Myocyte (in vitro differentiated cells): ENCODE measurements around the gene STAC. TPM values are rescaled to one million over a fixed set of nuclear protein-coding genes. Genes with fewer than 3 reads are reported as not detected.
A peak's percentile ranks its signal among the peaks of the same experiment; 100 is the strongest.

ENCODE experiments used
- DNase-seq: peaks from one replicate; pipeline ENCODE4 v3.0.0-alpha.2; 2012; ENCODE audit warnings: low read depth
- polyA plus RNA-seq: library from polyadenylated mRNA; unstranded; fragments of >200 nt; gene quantifications from one replicate; pipeline ENCODE4 v1.2.1, GENCODE V29; 2012; ENCODE audit warnings: missing spikeins
- total RNA-seq: library from RNA; depleted of rRNA; stranded (reverse); fragments of >200 nt; gene quantifications from 2 replicates; pipeline ENCODE4 v1.2.3, GENCODE V29; 2014

Gene STAC
- total RNA-seq, result 0.21 and 0.32 TPM in 2 replicates
- polyA plus RNA-seq, result 0.33 TPM

- peak; percentile 16 for DNase-seq
These were observed at the start of gene STAC for GRCh38 chr3:36380221-36381031. Gene STAC (plus strand): TSS chr3:36380504. CDS start chr3:36380644, 140 bp downstream.

- DNase-seq, result no peak
These were observed 48.2 kb upstream of the STAC start for GRCh38 chr3:36332139-36332538.

GRCh38 chr3:36362216-36362615, 18.1 kb upstream of the STAC start:
- peak; percentile 27 for DNase-seq

DNA sequence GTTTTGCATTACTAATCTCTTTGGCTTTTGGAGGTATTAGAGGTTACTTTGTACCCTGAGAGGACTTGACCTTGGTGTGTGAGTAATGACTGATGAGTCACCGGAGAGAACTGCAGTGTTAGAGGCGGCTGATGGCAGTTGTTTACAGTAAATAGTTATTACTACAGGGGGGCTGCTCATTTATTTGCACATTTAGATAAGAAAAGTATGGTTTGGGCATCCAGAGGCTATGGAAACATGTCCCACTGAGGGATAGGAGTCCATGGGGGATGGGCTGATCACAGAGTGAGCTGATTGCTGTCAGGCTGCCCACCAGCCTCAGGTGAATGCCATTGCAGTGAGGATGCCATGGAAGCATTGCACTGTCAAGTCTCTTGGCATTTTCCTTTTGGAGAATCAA, 17.3 kb upstream of the STAC start:
- peak; percentile 53 for DNase-seq

DNA sequence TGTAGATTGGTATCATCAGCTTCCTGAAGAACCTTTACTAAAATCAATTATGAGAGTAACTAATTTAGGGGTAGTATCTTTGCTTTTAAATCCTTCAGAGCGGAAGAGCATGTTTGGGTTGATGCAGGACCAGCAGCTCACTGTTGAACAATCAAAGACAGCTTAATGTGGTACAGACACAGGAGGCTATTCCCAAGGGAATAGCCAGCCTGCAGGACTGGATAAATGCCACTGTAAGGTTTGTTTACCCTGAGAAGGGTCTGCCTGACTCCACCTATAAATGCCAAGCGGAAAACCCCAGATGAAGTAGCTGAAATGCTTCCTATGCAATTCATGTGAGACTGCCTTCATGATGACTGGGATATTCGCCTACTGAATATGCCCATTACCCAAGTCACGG, 16.0 kb upstream of the STAC start:
- no peak for DNase-seq

DNA sequence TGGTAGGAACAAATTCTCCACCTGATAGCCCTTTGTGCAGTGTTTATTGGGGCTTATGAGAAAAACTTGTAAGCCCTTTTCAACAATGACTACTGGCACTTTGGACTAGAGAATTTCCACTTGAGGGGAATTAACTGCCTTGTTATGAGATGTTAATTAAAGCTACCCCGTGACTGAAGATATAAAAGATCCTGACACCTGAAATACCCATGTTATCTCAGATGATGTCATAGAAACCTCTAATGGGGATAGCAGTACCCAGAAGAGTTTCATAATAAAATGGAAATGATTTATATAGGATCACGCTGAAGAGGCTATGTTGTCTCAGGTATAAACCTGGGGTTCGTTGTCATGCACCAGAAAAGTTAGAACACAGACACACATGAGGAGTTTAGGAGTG, 14.5 kb upstream of the STAC start:
- no peak for DNase-seq

DNA sequence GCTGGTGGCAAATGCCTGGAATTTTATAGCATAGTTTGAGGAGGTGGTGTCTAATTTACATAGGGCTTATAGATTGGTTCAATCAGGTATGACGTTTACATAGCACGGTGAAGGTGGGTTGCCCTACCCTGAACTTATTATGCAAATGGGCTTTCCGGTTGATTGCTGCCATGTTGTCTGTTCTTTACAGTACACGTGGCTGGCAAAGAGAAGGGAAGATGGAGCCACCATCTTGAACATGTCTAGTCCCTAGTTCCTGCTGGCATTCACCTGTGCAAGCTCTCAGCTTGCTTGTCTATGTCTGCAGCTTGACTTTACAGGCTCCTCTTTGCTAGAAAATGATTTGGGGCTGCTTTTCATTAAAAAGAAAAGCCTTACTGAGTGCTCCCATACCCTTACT, 14.0 kb upstream of the STAC start:
- DNase-seq, result no peak

- DNase-seq, result no peak
These were observed 12.3 kb upstream of the STAC start for GRCh38 chr3:36367912-36368573.

DNA sequence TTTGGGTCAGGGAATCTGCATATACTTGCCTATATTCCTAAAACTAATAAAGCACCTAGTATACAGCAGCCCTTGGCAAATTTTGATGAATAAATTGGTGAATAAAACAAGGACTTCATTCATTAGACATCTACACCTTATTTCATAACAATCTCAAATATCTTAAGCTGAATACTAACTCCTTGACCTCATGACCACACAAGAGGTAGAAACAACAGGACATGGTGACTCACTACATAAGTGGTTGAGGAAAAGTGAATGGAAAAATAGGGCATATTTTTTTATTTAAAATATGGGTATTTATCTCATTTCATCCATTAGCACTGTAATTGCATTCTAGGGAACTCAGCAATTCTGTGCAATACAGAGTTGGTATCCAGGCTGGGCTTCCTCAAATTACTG, 7.8 kb upstream of the STAC start:
- peak; percentile 1 for DNase-seq

DNA sequence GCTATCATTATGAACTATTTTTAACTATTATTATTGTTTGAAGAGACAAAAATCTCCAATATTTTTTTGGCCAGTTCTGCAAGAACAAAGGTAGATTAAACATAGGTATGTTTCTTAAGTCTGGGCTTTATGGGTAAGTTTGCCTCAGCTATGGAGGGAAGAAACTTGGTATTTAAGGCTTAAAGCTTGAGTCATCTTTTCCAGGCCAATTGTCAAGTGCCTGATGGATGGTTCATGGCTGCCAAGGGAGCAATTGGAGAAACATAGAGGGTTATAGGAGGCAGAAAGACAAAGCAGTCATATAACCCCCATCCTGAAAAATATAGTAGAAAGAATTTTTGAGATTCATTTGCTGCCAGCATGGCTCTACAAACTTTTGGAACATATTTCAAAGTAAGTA, 7.2 kb upstream of the STAC start:
- peak; percentile 46 for DNase-seq

DNA sequence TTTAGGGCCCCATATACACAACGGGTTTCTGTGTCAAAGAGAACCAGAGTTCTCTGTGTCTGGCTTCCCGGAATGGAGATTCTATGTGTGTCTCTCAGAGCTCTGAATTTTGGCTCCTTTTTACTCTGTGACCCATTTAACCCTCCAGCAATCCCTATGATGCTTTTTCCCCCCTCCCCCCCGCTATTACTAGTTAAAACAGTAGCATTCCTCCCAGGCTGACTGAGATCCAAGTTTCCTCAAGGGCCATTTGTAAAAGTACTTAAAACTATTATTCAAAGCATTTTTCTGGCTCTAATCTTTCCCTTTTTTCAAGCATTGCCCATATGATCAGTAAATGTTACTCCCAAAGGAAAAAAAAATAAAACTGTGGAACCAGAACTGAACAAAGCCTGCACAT, 6.6 kb upstream of the STAC start:
- no peak for DNase-seq

DNA sequence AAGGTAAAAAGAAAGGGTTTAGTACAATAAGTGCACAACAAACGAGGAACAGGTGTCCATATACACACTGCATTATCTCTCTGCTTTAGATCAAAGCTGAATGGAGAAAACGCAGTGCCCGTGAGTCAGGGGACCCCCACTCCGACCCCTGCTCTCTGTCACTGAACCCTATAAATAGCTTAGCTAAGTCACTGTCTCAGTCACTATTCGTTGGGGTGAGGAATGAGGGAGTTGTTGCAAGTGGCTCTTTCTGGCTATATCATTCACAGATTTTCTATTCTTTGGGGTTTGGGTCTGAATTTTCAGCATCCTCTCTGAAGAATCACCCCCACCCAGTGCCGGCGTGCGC, 458 bp upstream of the STAC start:
- no peak for DNase-seq

GRCh38 chr3:36381311-36381956, 1.1 kb downstream of the STAC start:
- DNase-seq, result no peak

DNA sequence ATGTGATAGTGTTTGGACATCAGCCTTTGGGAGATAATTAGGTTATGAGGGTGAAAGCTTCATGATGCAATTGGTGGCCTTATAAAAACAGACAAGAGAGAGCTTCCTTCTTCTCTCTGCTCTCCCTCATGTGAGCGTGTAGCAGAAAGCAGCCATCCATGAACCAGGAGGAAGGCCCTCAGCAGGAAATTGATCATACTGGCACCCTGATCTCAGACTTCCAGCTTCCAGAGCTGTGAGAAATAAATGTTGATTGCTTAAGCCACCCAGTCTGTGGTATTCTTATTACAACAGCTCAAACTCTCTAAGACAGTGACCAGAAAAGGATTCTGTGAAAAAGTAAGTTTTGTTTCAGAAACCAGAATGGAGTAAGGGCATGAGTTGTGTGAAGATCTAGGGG, 13.3 kb downstream of the STAC start:
- DNase-seq, result no peak

GRCh38 chr3:36394176-36394575, 13.9 kb downstream of the STAC start:
- DNase-seq, result no peak

GRCh38 chr3:36397841-36398240, 17.5 kb downstream of the STAC start:
- peak; percentile 9 for DNase-seq

- no peak for DNase-seq
These were observed 19.6 kb downstream of the STAC start for GRCh38 chr3:36399933-36400332.

GRCh38 chr3:36401056-36401455, 20.8 kb downstream of the STAC start:
- no peak for DNase-seq

DNA sequence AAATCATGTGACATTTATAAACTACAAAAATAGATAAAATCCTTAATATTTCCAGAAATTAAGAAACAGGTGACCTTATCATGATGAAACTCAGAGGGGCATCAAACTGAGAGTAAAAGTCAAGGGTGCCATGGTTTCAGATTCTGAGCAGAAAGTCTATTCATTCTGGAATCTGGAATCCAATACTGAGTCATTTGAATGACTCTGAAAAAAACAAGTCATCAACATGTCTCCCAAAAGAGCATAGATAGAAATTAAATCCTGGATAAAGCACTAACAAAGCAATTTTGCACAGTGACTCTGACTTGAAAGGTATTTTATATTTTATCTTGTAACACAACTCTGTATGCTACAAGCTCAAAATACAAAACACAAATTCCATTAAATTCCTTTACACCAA, 23.4 kb downstream of the STAC start:
- no peak for DNase-seq

DNA sequence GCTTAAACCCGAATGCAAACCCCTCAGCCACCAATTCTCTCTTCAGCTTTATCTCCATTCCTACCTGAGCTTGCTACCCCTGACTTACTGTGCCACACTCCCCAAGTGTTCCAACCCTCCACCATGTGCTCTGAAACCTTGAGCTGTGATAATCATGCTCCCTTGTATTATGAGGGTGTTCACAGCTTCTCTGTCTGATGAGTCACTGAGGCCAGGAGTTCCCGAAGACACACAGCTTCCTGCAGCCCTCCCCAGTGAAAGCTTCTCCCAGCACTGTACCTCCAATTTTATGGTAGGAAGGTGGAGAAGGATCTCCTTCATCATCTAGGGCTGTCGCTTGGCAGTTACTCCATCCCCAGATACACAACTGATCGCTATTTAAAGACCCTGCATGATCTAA, 24.9 kb downstream of the STAC start:
- DNase-seq, result no peak

DNA sequence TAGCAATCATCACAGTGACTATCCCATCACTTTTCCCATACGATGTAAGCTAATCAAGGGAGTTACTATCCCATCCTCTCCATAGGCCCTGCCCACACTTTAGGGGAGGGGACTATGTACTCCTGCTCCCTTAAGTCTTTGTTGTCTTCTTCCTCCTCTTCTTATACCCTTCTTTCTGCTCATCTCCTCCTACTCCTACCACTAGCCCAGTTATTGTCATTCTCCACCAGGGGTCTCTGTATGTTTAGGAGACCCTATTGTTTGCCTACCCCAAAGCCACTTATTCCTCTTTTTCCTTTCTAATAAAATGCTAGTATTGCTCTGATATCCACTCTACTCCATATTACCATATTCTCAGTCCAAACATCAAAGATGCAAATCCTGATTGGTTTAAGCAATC, 27.8 kb downstream of the STAC start:
- no peak for DNase-seq

DNA sequence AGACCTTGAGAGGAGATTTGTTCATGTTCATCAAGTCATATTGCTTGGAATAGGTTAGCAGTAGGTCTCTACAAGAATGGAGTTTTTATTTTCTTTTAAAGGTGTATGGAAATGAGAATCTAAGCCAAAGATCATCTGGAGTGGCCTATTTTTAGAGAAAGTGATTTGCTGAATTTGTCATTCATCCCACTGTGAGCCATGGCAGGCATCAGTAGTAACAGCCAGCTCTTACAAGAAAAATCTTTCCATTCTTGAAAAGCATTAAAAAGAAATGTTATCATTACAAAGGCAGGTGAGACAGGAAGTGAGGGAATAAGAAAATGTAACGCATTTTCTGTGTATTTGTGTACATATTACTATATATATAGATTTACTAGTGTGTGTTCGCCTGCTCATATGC, 29.6 kb downstream of the STAC start:
- no peak for DNase-seq

GRCh38 chr3:36411587-36411986, 31.3 kb downstream of the STAC start:
- DNase-seq, result no peak
